IPS DF 19.7 (cell line): ENCODE data around the gene NUDT6.

Experiments used
- DNase-seq: peaks from one replicate; pipeline ENCODE4 v3.0.0-alpha.2; 2013; ENCODE audit warnings: low read depth, low spot score

NUDT6 gene

DNA sequence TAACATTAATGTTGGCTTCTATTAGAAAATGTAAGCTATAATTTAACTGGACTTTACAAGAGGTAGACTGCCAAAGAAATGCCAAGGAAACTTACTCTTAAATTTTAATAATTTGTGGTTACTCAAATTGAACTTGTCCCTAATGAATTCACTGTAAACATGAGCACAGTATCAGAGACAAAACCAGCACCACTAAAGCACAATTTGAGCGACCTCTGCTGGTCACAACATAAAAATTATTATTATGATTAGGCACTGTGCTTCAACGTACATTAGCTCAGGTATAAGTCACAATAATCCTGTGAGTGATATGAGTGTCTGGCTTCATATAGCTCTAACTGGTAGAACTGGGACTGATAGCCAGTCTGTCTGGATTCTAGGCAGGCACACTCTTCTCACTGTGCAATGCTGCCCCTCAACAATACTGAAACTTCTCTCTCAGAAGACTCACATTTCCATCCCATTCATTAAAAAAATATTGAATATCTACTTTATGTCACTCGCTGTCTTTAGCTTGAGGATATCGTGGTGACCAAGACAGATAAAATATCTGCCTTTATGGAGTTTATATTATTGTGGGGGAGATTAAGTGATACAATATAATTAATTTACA lies 8.0 kb downstream of the NUDT6 start:
- DNase-seq = no peak

DNA sequence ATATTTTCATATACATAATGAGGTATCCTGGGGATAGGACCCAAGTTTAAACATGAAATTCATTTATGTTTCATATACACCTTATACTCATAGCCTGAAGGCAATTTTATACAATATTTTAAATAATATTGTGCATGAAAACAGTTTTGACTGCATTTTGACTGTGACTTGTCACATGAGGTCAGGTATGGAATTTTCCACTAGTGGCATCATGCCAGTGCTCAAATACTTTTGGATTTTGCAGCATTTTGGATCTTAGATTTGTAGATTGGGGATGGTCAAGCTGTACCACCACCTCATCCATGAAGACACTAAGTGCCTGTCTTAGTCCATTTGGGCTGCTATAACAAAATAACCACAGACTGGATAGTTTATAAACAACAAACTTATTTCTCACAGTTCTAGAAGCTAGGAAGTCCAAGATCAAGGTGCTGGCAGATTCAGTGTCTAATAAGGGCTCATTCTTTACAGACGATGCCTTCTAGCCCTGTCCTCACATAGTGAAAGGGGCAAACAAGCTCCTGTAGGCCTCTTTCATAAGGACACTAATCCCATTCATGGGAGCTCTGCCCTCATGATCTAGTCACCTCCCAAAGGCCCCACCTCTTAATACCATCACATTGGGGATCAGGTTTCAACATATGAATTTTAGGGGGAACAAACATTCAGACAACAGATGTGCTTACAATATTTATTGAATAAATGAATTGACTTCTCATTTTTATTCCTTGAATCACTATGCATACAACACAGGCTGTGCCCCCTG lies 9.4 kb downstream of the NUDT6 start:
- no peak for DNase-seq

DNA sequence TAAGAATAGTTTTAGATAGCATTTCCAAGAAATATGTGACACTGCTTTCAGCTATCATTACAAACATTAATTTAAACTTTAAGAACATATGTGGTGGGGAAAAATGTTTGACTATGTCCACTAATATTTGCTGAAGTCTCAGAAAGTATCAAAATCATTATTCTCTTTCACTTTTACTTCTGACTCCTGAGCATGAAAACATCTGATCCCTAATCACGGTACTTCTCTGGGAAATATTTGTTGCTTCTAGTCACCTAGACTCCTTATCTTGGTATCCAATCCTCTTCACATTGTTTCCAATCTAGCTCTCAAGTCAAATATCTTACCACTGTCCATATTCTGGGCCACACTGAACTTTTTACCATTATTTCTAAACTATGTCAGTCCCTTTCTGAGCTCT lies 10.8 kb downstream of the NUDT6 start:
- DNase-seq = no peak

DNA sequence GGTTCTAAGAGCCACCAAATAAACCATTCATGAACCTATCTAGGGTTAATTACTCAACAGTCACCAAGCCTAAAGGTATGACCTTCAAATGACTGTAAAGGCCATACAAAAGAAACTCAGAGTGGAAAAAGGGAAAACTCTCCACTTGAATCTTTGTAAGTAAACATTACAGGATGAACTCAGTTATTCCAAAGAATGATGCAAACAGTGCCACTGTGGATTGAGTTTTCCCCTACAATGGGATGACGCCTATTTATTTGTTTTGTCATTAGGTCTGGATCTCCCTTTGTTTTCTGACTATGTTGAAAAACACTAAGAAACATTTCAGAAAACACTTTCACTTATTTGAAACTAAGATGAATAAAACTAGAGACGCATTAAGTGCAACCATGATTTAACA lies 12.7 kb downstream of the NUDT6 start:
- no peak for DNase-seq

DNA sequence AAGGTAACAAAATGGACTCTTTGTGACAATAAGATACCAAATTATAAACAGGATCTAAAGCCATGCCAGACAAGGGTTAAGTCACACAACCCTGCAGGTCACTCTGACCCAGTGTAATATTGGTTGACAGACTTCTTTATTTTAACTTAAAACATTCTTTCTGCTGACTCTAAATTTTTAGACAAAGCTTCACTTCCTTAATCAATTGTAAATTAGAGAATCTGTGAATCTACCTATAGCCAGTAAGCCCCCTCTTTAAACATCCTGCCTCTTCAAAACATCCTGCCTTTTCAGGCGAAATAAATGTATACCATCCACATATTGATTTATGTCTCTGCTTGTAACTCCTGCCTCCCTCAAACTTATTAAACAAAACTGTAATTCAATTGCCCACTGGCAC lies 14.2 kb downstream of the NUDT6 start:
- DNase-seq = no peak

DNA sequence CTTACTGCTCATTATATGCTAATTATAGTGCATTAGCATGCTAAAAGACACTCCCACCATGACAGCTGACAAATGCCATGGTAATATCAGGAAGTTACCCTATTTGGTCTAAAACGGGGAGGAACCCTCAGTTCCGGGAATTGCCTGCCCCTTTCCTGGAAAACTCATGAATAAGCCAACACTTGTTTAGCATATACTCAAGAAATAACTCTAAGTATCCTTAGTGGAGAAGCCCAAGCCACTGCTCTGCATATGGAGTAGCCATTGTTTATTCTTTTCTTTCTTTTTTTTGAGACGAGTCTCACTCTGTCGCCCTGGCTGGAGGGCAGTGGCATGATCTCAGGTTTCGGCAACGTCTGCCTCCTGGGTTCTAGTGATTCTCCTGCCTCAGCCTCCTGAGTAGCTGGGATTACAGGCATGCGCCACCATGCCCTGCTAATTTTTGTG lies 15.5 kb downstream of the NUDT6 start:
- no peak for DNase-seq

DNA sequence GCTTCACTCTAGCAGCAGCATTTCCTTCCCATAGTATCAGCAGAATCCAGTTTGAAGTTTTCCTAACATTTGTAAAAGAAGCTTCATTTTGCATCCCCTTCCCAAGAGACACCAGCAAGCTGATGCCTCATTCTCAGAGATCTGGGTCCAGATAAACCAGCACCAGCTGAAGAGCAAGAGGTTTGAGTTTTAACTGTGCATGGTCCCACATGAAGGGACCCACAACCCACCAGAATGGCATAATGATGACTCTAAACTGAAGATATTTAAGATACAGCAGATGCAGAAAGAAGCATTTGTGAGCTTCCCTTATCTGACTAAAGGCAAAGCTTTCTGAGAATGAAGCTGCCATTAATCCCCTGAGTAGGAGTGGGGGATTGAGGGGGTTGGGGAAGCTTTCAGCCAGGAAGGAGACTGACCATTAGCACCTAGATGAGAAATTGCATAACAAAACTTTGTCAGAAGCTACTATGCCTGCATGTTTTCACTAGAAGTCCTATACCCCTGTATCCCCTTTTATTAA lies 18.6 kb downstream of the NUDT6 start:
- DNase-seq = no peak

DNA sequence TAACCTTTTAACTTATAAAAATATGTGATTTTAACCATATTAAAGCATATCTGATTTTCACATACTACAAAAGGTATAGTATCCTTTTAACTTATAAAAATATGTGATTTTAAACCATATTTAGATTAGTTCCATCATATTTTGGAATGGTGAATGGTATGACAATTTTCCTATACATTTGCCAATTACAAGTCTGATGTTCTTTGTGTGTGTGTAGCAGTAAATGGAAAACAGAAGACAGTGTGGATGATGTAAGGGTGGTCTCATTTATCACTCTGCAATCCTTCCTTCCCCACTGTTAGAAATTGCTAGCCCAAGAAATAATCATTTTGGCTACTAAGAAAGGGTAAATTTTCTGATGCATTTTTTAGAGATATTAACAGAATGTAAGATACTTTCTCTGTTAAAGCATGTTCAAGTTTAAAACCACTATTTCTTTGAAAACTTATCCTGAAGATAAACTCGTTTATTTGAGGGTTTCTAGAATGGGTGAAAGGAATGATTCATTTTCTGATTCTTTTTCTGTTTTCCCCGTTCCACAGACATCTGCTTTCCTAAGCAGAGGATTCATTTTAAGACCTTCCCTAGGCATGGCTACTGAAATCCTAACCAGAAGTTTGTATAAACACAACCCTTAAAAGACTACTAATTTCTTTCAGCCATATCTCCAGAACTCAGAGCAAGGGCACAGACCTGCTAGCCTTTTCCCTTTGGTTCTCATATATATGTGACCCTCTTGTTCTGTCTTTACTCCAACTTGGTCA lies 21.0 kb downstream of the NUDT6 start:
- no peak for DNase-seq

DNA sequence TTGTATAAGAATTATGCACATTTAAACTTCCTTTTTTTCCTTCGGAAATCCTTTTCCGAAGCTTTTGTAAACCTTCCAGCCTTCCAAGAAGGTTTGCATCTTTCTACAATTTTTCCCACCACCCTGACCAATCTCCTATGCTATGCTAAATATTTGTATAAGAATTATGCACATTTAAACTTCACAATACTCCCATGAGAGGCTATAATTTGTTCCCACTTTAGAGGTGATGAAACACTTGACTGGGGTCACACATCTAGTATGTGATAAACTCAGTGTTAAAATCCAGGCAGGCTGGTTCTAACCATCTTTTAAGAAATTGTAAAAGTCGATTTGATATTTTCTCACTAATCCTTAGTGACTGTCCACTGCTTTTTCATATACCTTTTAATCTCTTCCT lies 22.1 kb downstream of the NUDT6 start:
- no peak for DNase-seq

DNA sequence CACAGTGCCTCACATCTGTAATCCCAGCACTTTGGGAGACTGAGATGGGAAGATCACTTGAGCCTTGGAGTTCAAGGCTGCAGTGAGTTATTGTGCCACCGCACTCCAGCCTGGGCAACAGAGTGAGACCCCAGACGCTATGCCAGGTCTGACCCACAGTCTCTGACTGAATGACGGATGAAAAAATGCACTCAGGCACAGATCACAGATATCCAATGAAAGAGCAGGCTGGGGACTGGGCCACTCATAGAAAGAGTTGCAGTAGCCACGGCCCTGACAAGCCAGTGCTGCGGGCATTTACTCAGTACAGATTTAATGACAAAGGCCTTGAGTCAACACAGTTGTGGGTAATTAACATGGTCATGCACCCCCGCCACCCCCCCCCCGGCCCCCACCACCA lies 22.7 kb downstream of the NUDT6 start:
- DNase-seq = no peak

DNA sequence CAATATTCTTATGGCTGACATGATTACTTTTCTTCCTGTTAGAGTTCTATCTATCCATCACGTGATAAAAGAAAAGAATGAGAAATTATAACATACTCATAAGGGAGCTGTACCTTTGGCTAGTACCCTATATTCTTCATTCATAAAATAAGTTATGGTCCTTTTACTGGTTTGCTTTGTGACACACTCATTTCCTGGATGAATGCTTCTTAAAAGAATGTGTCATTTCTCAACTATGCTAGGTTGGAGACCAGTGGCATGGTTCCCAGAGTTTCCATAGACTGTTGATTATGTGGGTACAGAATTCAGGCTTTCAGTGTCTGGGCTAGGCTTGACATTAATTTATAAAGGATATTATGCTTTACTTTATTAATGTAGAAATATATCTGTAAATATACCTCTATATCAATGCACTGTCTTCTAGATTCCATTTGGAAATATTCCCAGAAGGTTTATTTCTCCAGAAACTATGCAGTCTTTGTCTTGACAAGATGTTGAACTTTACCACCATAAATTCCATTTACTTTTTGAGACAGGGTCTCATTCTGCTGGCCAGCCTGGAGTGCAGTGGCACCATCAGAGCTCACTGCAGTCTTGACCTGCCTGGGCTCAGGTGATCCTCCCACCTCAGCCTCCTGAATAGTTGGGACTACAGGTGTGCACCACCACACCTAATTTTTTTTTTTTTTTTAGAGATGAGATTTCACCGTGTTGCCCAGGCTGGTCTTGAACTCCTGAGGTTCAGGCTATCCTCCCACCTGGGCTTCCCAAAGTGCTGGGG lies 23.8 kb downstream of the NUDT6 start:
- DNase-seq = no peak

DNA sequence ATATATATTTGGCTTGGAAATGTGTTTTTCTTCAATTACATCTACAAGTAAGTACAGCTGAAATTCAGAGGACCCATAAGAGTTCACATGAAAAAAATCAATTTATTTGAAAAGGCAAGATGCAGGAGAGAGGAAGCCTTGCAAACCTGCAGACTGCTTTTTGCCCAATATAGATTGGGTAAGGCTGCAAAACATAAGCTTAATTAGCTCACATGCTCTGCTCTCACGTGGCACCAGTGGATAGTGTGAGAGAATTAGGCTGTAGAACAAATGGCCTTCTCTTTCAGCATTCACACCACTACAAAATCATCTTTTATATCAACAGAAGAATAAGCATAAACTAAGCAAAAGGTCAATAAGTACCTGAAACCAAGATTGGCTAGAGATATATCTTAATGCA lies 26.1 kb downstream of the NUDT6 start:
- DNase-seq = no peak

DNA sequence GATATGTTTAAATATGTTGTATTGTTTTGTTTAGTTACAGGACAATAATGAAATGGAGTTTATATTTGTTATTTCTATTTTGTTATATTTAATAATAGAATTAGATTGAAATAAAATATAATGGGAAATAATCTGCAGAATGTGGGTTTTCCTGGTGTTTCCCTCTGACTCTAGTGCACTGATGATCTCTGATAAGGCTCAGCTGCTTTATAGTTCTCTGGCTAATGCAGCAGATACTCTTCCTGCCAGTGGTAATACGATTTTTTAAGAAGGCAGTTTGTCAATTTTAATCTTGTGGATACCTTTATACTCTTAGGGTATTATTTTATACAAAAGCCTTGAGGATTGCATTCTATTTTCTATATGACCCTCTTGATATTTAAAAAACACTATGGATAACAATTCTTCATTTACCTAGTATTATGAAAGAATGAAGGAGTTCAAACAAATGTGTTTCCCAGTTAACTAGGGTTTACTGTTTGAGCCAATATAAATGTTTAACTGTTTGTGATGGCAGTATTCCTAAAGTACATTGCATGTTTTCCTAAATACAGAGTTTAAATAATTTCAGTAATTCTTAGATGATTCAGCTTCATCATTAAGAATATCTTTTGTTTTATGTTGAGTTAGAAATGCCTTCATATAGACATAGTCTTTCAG lies 26.9 kb downstream of the NUDT6 start:
- no peak for DNase-seq

DNA sequence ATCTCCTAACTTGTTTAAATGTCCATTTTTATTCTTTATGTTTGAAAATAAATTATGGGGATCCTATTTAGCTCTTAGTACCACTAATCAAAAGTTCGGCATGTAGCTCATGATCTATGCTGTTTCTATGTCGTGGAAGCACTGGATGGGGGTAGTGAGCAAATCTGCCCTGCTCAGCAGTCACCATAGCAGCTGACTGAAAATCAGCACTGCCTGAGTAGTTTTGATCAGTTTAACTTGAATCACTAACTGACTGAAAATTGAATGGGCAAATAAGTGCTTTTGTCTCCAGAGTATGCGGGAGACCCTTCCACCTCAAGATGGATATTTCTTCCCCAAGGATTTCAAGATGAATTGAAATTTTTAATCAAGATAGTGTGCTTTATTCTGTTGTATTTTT lies 27.6 kb downstream of the NUDT6 start:
- DNase-seq = no peak

DNA sequence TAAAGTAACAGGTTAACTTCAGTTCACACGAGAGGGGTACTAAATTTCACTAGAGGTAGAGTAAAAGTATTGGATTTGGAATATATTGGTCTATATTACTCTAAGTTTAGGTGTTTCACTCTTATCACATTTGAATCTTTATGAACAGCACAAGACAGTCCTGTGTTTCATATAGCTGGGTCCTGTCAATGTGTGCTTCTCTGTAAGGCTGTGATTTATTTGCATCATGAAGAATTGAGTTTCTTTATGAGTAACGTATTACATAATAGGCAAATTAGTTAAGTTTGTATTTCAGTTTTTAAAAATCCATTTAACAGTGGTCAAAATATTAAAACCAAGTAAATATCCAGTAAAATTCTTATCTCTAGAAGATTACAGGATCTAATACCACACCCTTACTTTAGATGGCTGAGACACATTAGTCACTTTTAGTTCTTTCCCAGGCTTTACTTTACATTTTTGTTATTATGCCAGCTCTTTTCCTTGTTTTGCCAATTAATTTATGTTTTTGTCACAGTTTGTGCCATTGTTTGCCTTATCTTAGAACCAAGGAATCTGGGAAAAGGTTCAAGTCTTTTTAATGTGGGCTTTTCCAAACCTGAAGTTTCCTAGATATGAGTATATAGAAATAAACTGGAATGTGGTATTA lies 32.1 kb downstream of the NUDT6 start:
- no peak for DNase-seq

DNA sequence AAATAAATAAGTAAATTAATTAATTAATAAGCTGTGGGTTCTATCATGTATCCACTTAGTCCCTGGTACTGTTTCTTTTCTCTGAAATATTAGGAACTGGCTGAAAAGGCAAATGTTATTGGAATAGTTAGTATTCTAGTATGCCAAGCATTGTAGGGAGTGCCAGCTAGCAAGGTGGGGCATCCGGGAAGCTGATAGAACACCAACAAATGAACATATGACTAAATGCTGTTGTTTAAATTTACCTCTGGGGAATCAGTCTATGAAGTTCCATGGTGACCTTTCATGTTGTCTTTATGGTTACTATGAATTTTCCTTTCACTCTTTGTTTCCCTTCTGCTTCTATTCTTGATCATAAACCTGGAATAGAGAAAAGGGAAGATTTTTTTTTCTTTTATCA lies 32.7 kb downstream of the NUDT6 start:
- DNase-seq = no peak

DNA sequence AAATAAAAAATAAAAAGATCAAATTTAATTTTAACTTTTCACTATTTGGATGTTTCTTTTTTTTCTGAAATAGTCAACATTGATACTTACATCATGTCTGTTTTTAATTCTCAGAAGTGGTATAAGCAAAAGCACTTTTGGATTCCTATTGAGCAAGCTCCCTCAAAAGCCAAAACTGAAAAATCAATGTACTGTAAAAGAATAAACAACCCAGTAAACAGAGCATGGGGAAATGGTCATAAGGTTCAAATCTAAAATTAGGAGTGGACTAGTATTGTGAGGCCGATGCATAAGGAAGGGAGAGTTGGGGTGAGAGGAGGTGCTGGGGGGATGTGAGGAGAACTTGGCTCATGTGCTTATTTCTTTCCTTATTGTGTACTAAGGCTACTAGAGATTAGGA lies 37.9 kb downstream of the NUDT6 start:
- DNase-seq = no peak

DNA sequence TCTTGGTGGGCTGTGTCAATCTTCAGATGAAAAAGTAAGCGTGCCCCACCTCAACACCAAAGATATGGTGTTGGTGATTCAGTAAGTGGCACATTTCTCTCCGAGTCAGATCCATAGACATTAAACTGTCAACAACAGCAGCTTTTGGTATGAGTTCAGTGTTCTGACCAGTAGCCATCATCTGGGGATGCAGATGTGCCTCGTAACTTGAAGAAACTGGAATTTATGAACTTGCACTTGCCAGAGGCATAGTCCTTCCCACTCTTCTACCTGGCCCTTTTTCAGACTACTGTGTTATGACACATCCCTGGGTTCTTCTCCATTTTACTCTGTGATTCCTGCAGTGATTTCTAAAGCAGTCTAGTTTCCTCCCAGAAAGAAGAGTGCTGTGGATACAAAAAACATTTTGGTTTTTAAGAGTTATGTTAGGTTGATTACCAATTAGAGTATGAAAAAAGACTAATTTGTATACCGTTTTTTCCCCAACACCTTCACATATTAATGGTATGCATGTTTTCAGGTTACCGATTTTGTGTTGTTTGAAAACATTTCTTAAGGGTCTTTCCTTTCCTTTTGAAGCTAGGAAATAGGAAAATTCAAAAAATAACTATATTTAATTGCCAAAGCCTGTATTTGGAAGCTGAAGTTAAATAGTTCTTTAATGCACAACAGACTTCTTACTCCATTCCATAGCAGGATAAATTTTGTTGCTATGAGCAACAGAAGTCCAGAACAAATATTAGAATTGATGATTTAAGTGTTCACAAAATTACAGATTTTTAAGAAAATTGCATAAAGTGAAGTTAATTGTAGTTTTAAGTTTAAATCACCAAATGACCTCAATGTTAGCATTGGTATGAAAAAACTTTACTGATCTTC lies 39.3 kb downstream of the NUDT6 start:
- no peak for DNase-seq

DNA sequence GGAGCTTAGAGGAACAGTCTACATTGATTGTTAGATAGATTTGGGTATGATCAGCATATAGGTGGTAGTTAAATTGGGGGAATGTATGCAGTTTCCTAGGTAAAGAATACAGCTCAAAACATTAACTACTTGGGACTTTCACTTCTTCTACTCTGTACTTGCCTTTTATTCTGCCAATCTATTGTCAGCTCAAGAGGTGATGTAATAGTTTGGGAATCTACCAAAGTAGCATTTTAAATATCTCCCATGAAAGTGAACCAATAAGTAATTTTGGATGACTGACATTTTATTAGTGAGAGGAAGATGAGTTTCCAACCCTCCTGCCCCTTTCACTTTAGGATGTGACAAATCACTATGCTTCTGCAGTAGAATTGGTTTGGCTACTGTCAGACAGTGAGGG lies 43.4 kb downstream of the NUDT6 start:
- no peak for DNase-seq

DNA sequence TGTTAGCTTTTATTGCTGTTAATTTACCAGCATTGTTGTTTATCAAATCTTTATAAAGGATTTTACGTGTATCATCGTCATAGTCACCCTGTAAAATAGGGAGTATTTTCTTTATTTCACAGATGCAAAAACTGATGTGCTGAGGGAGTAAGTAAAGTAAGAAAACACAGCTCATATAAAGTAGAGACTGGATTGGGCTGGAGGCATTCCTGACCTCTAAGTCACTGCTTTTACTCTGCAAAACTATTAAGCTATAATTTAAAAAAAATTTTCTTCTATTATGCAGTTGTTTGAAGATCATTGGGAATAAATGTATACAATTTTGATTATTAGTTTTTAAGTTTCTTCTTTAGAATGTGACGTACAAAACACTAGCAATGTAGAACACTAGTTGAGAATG lies 45.9 kb downstream of the NUDT6 start:
- no peak for DNase-seq
